HepG2 (cell line): ENCODE data around the gene TMEM271. TPM values are rescaled to one million over a fixed set of nuclear protein-coding genes. Genes with fewer than 3 reads are reported as not detected.

ENCODE experiments used
- BCL6 ChIP-seq: IDR thresholded peaks from 2 replicates; pipeline ENCODE4 v1.6.1; 2016; ENCODE audit warnings: missing genetic modification reagents, missing compliant biosample characterization
- CHD4 ChIP-seq: fragments of 200-600 bp; sonication (generic); IDR thresholded peaks from 2 replicates; pipeline ENCODE4 v1.7.0; 2017; ENCODE audit warnings: mild to moderate bottlenecking, low read length, borderline replicate concordance
- MEIS1 ChIP-seq: sonication (generic); formaldehyde crosslinking; IDR thresholded peaks from 2 replicates; pipeline ENCODE4 v1.9.0; 2021; ENCODE audit warnings: mild to moderate bottlenecking, missing genetic modification reagents, moderate library complexity, borderline replicate concordance
- REXO4 ChIP-seq: sonication (generic); formaldehyde crosslinking; IDR thresholded peaks from 2 replicates; pipeline ENCODE4 v1.8.0; 2022; ENCODE audit warnings: missing genetic modification reagents, mild to moderate bottlenecking, borderline replicate concordance
- XBP1 ChIP-seq: sonication (generic); formaldehyde crosslinking; IDR thresholded peaks from 2 replicates; pipeline ENCODE4 v1.5.0; 2020; ENCODE audit warnings: missing genetic modification reagents
- ZBTB8A ChIP-seq: sonication (generic); formaldehyde crosslinking; IDR thresholded peaks from 2 replicates; pipeline ENCODE4 v1.4.0; 2020; ENCODE audit warnings: mild to moderate bottlenecking, low read depth, missing genetic modification reagents, borderline replicate concordance
- ZNF615 ChIP-seq: sonication (generic); formaldehyde crosslinking; IDR thresholded peaks from 2 replicates; pipeline ENCODE4 v1.5.0; 2020; ENCODE audit warnings: mild to moderate bottlenecking, missing genetic modification reagents, borderline replicate concordance
- polyA plus RNA-seq, 8 experiments: library from polyadenylated mRNA; depleted of rRNA in 3 of 8; stranded (reverse) in 7 of 8; unstranded in 1 of 8; fragments of >200 nt; fragmentation: Illumina TruSeq in 4 of 8; extraction: Trizol in 4 of 8; gene quantifications; 2 replicates each; pipeline versions ENCODE4 v1.2.1 to v1.2.3, GENCODE V29; 2011 to 2016; ENCODE audit warnings: low read depth in 4 of 8, missing spikeins in 1 of 8, mixed read lengths in 1 of 8; ENCODE audit not compliant: insufficient read depth in 1 of 8
- total RNA-seq, 5 experiments: library from RNA; depleted of rRNA; stranded (reverse); fragments of >200 nt; fragmentation: Illumina TruSeq; extraction: Trizol; gene quantifications; 2 replicates each; pipeline ENCODE4 v1.2.3, GENCODE V29; 2016; ENCODE audit warnings: low read depth in 1 of 5
- TF ChIP-seq, protein P1 (sequence below): sonication (generic); formaldehyde crosslinking; IDR thresholded peaks from 2 replicates; pipeline ENCODE4 v1.5.0; 2020; ENCODE audit warnings: mild to moderate bottlenecking, missing genetic modification reagents
- TF ChIP-seq, protein P2 (sequence below): sonication (generic); formaldehyde crosslinking; IDR thresholded peaks from 2 replicates; pipeline ENCODE4 v1.9.0; 2021; ENCODE audit warnings: missing genetic modification reagents, borderline replicate concordance

The TMEM271 gene
- total and polyA plus RNA-seq, 2 of the 13 experiments (the other 11 are each of a cell fraction or from before 2014, with no cell fraction given), result not detected

DNA sequence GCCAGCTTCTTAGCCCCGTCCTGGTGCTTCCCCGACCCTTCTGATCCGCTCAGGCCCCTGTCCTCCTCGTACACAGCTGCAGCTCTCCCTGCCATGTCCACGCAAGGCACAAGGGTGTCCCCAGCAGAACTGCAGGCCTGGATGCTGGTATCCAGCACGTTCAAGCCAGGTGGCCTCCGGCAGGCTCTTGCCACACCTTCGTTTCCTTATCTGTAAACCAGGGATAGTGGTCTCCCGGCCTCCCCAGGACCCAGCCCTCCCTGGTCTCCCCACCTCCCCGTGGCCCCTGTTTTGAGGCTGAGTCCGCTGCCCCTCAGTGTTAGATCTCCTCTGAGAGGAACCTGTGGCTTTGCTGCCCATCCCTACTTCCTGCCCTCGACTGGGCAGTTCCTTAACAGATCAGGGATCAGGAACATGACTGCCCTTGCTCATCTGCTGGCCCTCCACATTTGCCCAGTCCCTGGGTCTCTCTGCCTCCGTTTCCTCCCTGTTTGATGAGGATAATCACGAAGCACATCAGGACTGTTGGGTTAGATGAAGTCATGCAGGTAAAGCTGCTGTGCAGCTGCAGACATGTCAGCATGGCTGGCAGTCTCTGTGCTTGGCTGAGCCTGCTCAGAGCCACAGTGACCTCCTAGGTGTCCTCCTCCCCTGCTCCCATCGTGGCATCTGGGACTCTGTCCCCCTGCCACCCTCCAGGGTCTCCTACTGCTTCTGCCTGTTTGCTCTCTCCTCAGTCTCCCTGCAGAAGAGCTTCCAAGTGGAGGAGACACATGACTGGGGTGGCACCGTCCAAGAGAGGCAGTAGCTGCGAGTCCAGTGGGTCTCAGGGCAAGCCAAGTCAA lies 44.2 kb downstream of the TMEM271 start (continued):
- TF ChIP-seq, protein P1, sequence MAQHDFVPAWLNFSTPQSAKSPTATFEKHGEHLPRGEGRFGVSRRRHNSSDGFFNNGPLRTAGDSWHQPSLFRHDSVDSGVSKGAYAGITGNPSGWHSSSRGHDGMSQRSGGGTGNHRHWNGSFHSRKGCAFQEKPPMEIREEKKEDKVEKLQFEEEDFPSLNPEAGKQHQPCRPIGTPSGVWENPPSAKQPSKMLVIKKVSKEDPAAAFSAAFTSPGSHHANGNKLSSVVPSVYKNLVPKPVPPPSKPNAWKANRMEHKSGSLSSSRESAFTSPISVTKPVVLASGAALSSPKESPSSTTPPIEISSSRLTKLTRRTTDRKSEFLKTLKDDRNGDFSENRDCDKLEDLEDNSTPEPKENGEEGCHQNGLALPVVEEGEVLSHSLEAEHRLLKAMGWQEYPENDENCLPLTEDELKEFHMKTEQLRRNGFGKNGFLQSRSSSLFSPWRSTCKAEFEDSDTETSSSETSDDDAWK, result no peak
- TF ChIP-seq XBP1 (CRISPR knock-in tag) (no peak), ZNF615 (no peak), MEIS1 (CRISPR knock-in tag) (no peak), CHD4 (no peak), BCL6 (CRISPR knock-in tag) (no peak), REXO4 (CRISPR knock-in tag) (no peak), ZBTB8A (CRISPR knock-in tag) (no peak)
- TF ChIP-seq, protein P2, sequence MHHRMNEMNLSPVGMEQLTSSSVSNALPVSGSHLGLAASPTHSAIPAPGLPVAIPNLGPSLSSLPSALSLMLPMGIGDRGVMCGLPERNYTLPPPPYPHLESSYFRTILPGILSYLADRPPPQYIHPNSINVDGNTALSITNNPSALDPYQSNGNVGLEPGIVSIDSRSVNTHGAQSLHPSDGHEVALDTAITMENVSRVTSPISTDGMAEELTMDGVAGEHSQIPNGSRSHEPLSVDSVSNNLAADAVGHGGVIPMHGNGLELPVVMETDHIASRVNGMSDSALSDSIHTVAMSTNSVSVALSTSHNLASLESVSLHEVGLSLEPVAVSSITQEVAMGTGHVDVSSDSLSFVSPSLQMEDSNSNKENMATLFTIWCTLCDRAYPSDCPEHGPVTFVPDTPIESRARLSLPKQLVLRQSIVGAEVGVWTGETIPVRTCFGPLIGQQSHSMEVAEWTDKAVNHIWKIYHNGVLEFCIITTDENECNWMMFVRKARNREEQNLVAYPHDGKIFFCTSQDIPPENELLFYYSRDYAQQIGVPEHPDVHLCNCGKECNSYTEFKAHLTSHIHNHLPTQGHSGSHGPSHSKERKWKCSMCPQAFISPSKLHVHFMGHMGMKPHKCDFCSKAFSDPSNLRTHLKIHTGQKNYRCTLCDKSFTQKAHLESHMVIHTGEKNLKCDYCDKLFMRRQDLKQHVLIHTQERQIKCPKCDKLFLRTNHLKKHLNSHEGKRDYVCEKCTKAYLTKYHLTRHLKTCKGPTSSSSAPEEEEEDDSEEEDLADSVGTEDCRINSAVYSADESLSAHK (CRISPR knock-in tag), result no peak
